Tibial artery (tissue), 4 donors: ENCODE measurements around the gene CCNT1.

Experiments
- DNase-seq, 2 donors: peaks; one replicate each; pipeline ENCODE4 v3.0.0-alpha.2; 2019
- H3K27ac ChIP-seq, 2 donors: fragments of 200-600 bp; sonication (generic) in 1 of 2; 1 replicate in 1 of 2; 2 replicates in 1 of 2; pipeline ENCODE4 v1.5.1; 2018 to 2019; ENCODE audit warnings: mild to moderate bottlenecking in 1 of 2
- H3K27me3 ChIP-seq, 2 donors: fragments of 200-600 bp; sonication (generic) in 1 of 2; one replicate each; pipeline versions ENCODE4 v1.5.1 to v1.6.0; 2016 to 2019
- H3K36me3 ChIP-seq, 3 donors: fragments of 200-600 bp; sonication (generic) in 2 of 3; one replicate each; pipeline ENCODE4 v1.5.1; 2016 to 2019; ENCODE audit warnings: mild to moderate bottlenecking in 2 of 3
- H3K4me1 ChIP-seq, 4 donors: fragments of 200-600 bp; sonication (generic) in 2 of 4; 1 replicate in 3 of 4; 2 replicates in 1 of 4; pipeline ENCODE4 v1.5.1; 2016 to 2019
- H3K4me3 ChIP-seq, 2 donors: fragments of 200-600 bp; sonication (generic) in 1 of 2; 1 replicate in 1 of 2; 2 replicates in 1 of 2; pipeline ENCODE4 v1.5.1; 2018 to 2019; ENCODE audit warnings: mild to moderate bottlenecking in 2 of 2
- H3K9me3 ChIP-seq, 3 donors: fragments of 200-600 bp; sonication (generic) in 1 of 3; one replicate each; pipeline ENCODE4 v1.5.1; 2016 to 2019
- CTCF ChIP-seq, 2 experiments: fragments of 200-600 bp in 1 of 2; fragments of 450-650 bp in 1 of 2; IDR thresholded peaks; one replicate each; pipeline ENCODE4 v1.5.1; 2017 to 2019; ENCODE audit warnings: antibody characterized with exemption in 2 of 2, mild to moderate bottlenecking in 1 of 2, moderate library complexity in 1 of 2
- intact Hi-C: fragments of 100-400 bp; cut with DNase I; formaldehyde crosslinking; loops from one replicate; pipeline ENCODE4 v1.15.0; 2023; ENCODE audit warnings: low total_unique reads

Gene CCNT1

GRCh38 chr12:48690990-48691389 is 25.5 kb downstream of the CCNT1 start:
- Histone ChIP-seq H3K27me3 (no peaks in the 10 kb centered on the region), H3K4me1 (peaks cover 0 to 18% (median 6%) of the 10 kb centered on the region in 4 donors), H3K36me3 (peaks cover 37 to 60% (median 55%) of the 10 kb centered on the region in 3 donors), H3K4me3 (no peak overlapping the region), H3K9me3 (no peaks in the 10 kb centered on the region), H3K27ac (no peak overlapping the region)
- TF ChIP-seq CTCF (IDR thresholded peaks at IDR 0.05), result no peak
- intact Hi-C loops, result no loop called here
- DNase-seq, result no peak

GRCh38 chr12:48690436-48690835 is 26.1 kb downstream of the CCNT1 start:
- no peak for TF ChIP-seq CTCF (IDR thresholded peaks at IDR 0.05)
- no peak overlapping the region for H3K4me3 ChIP-seq
- H3K4me1 ChIP-seq, result peaks cover 0 to 18% (median 6%) of the 10 kb centered on the region in 4 donors
- H3K27me3 ChIP-seq, result no peaks in the 10 kb centered on the region
- intact Hi-C loops, result no loop called here
- no peak for DNase-seq
- H3K36me3 ChIP-seq, result peaks cover 31 to 54% (median 49%) of the 10 kb centered on the region in 3 donors
- H3K27ac ChIP-seq, result no peak overlapping the region
- no peaks in the 10 kb centered on the region for H3K9me3 ChIP-seq

- Histone ChIP-seq H3K9me3 (no peaks in the 10 kb centered on the region), H3K36me3 (peaks cover 15 to 38% (median 33%) of the 10 kb centered on the region in 3 donors), H3K4me1 (peaks cover 0 to 18% (median 6%) of the 10 kb centered on the region in 4 donors), H3K27ac (no peak overlapping the region), H3K27me3 (no peaks in the 10 kb centered on the region), H3K4me3 (no peak overlapping the region)
- no peak for TF ChIP-seq CTCF (IDR thresholded peaks at IDR 0.05)
- DNase-seq, result no peak
- intact Hi-C loops, result no loop called here
Observed at GRCh38 chr12:48688836-48689235, 27.7 kb downstream of the CCNT1 start.

- Histone ChIP-seq H3K4me3 (no peak overlapping the region), H3K4me1 (peaks cover 0 to 20% (median 9%) of the 10 kb centered on the region in 4 donors), H3K27ac (no peak overlapping the region), H3K27me3 (no peaks in the 10 kb centered on the region), H3K9me3 (no peaks in the 10 kb centered on the region), H3K36me3 (peaks cover 3 to 26% (median 21%) of the 10 kb centered on the region in 3 donors)
- intact Hi-C loops, result no loop called here
- no peak for TF ChIP-seq CTCF (IDR thresholded peaks at IDR 0.05)
- no peak for DNase-seq
Observed at GRCh38 chr12:48687592-48687991, 28.9 kb downstream of the CCNT1 start.

- DNase-seq, result no peak
- intact Hi-C loops, result no loop called here
Observed at GRCh38 chr12:48686615-48687334, 29.7 kb downstream of the CCNT1 start.

More at GRCh38 chr12:48686615-48687334, 29.7 kb downstream of the CCNT1 start:
- peaks cover 0 to 13% (median 7%) of the 10 kb centered on the region in 4 donors for H3K4me1 ChIP-seq
- no peak overlapping the region for H3K27ac ChIP-seq
- TF ChIP-seq CTCF (IDR thresholded peaks at IDR 0.05), result no peak
- no peaks in the 10 kb centered on the region for H3K9me3 ChIP-seq
- no peaks in the 10 kb centered on the region for H3K27me3 ChIP-seq
- H3K4me3 ChIP-seq, result no peak overlapping the region
- peaks cover 0 to 18% (median 13%) of the 10 kb centered on the region in 3 donors for H3K36me3 ChIP-seq
